Measurements from ENCODE around the gene TLR9.

The TLR9 gene

GRCh38 chr3:52218937-52219650, 6.4 kb downstream of the TLR9 start:
- Histone ChIP-seq H4K20me1 (ENCODE audit: insufficient read depth, low read length) (no peaks in the 10 kb centered on the region; the same call in 1 of the 2 replicates), H3K9me3 (ENCODE audit: insufficient read depth, low read length, severe bottlenecking) (no peaks in the 10 kb centered on the region), H3K27me3 (ENCODE audit: insufficient read depth, low read length, poor library complexity) (no peaks in the 10 kb centered on the region), H3K9ac (ENCODE audit: low read depth, low read length) (no peak overlapping the region), H3K4me3 (ENCODE audit: low read depth in 1 of 2, low read length in 2 of 2) (no peak overlapping the region), H3K79me2 (ENCODE audit: insufficient read depth, low read length) (no peaks in the 10 kb centered on the region), H2AFZ (ENCODE audit: low read depth, low read length) (no peak overlapping the region), H3K4me1 (ENCODE audit: insufficient read depth, low read length) (peaks cover 12% of the 10 kb centered on the region), H3K36me3 (ENCODE audit: insufficient read depth, low read length) (peaks cover 18% of the 10 kb centered on the region), H3K4me2 (ENCODE audit: insufficient read depth, low read length) (no peak overlapping the region), H3K27ac (ENCODE audit: low read length) (no peak overlapping the region)
- ATAC-seq (ENCODE audit: insufficient read depth, low read depth) (no peak), DNase-seq (no peak)
- TF ChIP-seq EZH2 (IDR thresholded peaks at IDR 0.05; ENCODE audit: borderline replicate concordance, low read depth, low read length, severe bottlenecking) (no peak), CTCF (IDR thresholded peaks at IDR 0.05; ENCODE audit: borderline replicate concordance, extremely low read depth, low read length, poor library complexity, severe bottlenecking) (no peak)

GRCh38 chr3:52218454-52218853, 7.0 kb downstream of the TLR9 start:
- Histone ChIP-seq H3K36me3 (ENCODE audit: insufficient read depth, low read length) (peaks cover 25% of the 10 kb centered on the region), H3K9ac (ENCODE audit: low read depth, low read length) (no peak overlapping the region), H3K79me2 (ENCODE audit: insufficient read depth, low read length) (no peaks in the 10 kb centered on the region), H3K4me2 (ENCODE audit: insufficient read depth, low read length) (no peak overlapping the region), H3K27me3 (ENCODE audit: insufficient read depth, low read length, poor library complexity) (no peaks in the 10 kb centered on the region), H4K20me1 (ENCODE audit: insufficient read depth, low read length) (no peaks in the 10 kb centered on the region; the same call in 1 of the 2 replicates), H2AFZ (ENCODE audit: low read depth, low read length) (no peak overlapping the region), H3K9me3 (ENCODE audit: insufficient read depth, low read length, severe bottlenecking) (no peaks in the 10 kb centered on the region), H3K4me1 (ENCODE audit: insufficient read depth, low read length) (peaks cover 8% of the 10 kb centered on the region), H3K27ac (ENCODE audit: low read length) (0 out of 2 replicates have a peak overlapping the region, but pooled peaks have one; percentile 6), H3K4me3 (ENCODE audit: low read depth in 1 of 2, low read length in 2 of 2) (no peak overlapping the region)
- TF ChIP-seq EZH2 (IDR thresholded peaks at IDR 0.05; ENCODE audit: borderline replicate concordance, low read depth, low read length, severe bottlenecking) (no peak), CTCF (IDR thresholded peaks at IDR 0.05; ENCODE audit: borderline replicate concordance, extremely low read depth, low read length, poor library complexity, severe bottlenecking) (no peak)
- peak; percentile 25; the same call in 1 of the 3 replicates for ATAC-seq (ENCODE audit: insufficient read depth, low read depth)
- peak; percentile 48 for DNase-seq

- DNase-seq: no peak
- Histone ChIP-seq H2AFZ (ENCODE audit: low read depth, low read length) (no peak overlapping the region), H3K27me3 (ENCODE audit: insufficient read depth, low read length, poor library complexity) (no peaks in the 10 kb centered on the region), H3K9me3 (ENCODE audit: insufficient read depth, low read length, severe bottlenecking) (no peaks in the 10 kb centered on the region), H4K20me1 (ENCODE audit: insufficient read depth, low read length) (no peaks in the 10 kb centered on the region; the same call in 1 of the 2 replicates), H3K9ac (ENCODE audit: low read depth, low read length) (no peak overlapping the region), H3K27ac (ENCODE audit: low read length) (0 out of 2 replicates have a peak overlapping the region, but pooled peaks have one; percentile 6), H3K4me1 (ENCODE audit: insufficient read depth, low read length) (peaks cover 8% of the 10 kb centered on the region), H3K79me2 (ENCODE audit: insufficient read depth, low read length) (no peaks in the 10 kb centered on the region), H3K4me3 (ENCODE audit: low read depth in 1 of 2, low read length in 2 of 2) (no peak overlapping the region), H3K36me3 (ENCODE audit: insufficient read depth, low read length) (peaks cover 29% of the 10 kb centered on the region), H3K4me2 (ENCODE audit: insufficient read depth, low read length) (no peak overlapping the region)
- TF ChIP-seq EZH2 (IDR thresholded peaks at IDR 0.05; ENCODE audit: borderline replicate concordance, low read depth, low read length, severe bottlenecking): no peak
- no peak for TF ChIP-seq CTCF (IDR thresholded peaks at IDR 0.05; ENCODE audit: borderline replicate concordance, extremely low read depth, low read length, poor library complexity, severe bottlenecking)
- no peak for ATAC-seq (ENCODE audit: insufficient read depth, low read depth)
Observed at GRCh38 chr3:52218026-52218425, 7.4 kb downstream of the TLR9 start.

Data from DND-41 (cell line).